ENCODE results near the gene UFC1. TPM values are rescaled to one million over a fixed set of nuclear protein-coding genes. Genes with fewer than 3 reads are reported as not detected.

The UFC1 gene
- polyA plus RNA-seq, 1 donor (not counting 4 experiments of a cell fraction or from before 2014, with no cell fraction given) = 86.4 TPM

GRCh38 chr1:161122967-161123366, 30.8 kb upstream of the UFC1 start:
- Histone ChIP-seq H3K79me2 (ENCODE audit: control insufficient read depth, insufficient read depth, low read length) (peaks cover 36% of the 10 kb centered on the region), H3K4me2 (ENCODE audit: control insufficient read depth, extremely low read depth, insufficient read depth, low read depth, low read length) (no peak overlapping the region), H3K4me3 (ENCODE audit: control insufficient read depth in 2 of 3, extremely low read depth in 1 of 3, insufficient read depth in 2 of 3, low read depth in 1 of 3, low read length in 3 of 3) (no peak overlapping the region), H3K9me1 (ENCODE audit: control insufficient read depth, extremely low read depth, insufficient read depth, low read length) (no peaks in the 10 kb centered on the region), H3K27me3 (ENCODE audit: control insufficient read depth, extremely low read depth, insufficient read depth, low read length) (no peaks in the 10 kb centered on the region), H4K20me1 (ENCODE audit: control insufficient read depth, extremely low read depth, insufficient read depth, low read length) (no peaks in the 10 kb centered on the region), H3K4me1 (ENCODE audit: control insufficient read depth, extremely low read depth, insufficient read depth, low read length) (peaks cover 18% of the 10 kb centered on the region), H3K9me3 (ENCODE audit: control insufficient read depth, low read depth, low read length) (no peaks in the 10 kb centered on the region), H3K27ac (ENCODE audit: control insufficient read depth, insufficient read depth, low read length) (no peak overlapping the region), H3K36me3 (ENCODE audit: control insufficient read depth in 2 of 2, extremely low read depth in 1 of 2, insufficient read depth in 2 of 2, low read length in 2 of 2) (peaks cover 28 to 44% of the 10 kb centered on the region in 2 experiments), H2AFZ (ENCODE audit: control insufficient read depth, low read length) (no peak overlapping the region), H3K9ac (ENCODE audit: control insufficient read depth, extremely low read depth, insufficient read depth, low read length) (no peak overlapping the region)
- FAIRE-seq = no peak
- dilution Hi-C loops (cut with MboI; ENCODE audit: extremely low pct_ligation_motif_present, low sequenced_read_pairs) = no loop called here
- DNase-seq (ENCODE audit: low read depth, low spot score) = no peak
- TF ChIP-seq, protein P1, sequence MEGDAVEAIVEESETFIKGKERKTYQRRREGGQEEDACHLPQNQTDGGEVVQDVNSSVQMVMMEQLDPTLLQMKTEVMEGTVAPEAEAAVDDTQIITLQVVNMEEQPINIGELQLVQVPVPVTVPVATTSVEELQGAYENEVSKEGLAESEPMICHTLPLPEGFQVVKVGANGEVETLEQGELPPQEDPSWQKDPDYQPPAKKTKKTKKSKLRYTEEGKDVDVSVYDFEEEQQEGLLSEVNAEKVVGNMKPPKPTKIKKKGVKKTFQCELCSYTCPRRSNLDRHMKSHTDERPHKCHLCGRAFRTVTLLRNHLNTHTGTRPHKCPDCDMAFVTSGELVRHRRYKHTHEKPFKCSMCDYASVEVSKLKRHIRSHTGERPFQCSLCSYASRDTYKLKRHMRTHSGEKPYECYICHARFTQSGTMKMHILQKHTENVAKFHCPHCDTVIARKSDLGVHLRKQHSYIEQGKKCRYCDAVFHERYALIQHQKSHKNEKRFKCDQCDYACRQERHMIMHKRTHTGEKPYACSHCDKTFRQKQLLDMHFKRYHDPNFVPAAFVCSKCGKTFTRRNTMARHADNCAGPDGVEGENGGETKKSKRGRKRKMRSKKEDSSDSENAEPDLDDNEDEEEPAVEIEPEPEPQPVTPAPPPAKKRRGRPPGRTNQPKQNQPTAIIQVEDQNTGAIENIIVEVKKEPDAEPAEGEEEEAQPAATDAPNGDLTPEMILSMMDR (optimal IDR thresholded peaks at IDR 0.05 in 1 of 3, IDR thresholded peaks at IDR 0.05 in 1 of 3, conservative IDR thresholded peaks at IDR 0.05 in 1 of 3; ENCODE audit: extremely low read depth in 1 of 3, insufficient read depth in 2 of 3, low read length in 3 of 3) = no peak
- TF ChIP-seq EZH2 (IDR thresholded peaks at IDR 0.05; ENCODE audit: low read length) = no peak

GRCh38 chr1:161127649-161128048, 26.1 kb upstream of the UFC1 start:
- H3K9me1 ChIP-seq (ENCODE audit: control insufficient read depth, extremely low read depth, insufficient read depth, low read length) = no peaks in the 10 kb centered on the region
- no peaks in the 10 kb centered on the region for H3K9me3 ChIP-seq (ENCODE audit: control insufficient read depth, low read depth, low read length)
- H3K79me2 ChIP-seq (ENCODE audit: control insufficient read depth, insufficient read depth, low read length) = peaks cover 58% of the 10 kb centered on the region
- H3K4me3 ChIP-seq (ENCODE audit: control insufficient read depth in 2 of 3, extremely low read depth in 1 of 3, insufficient read depth in 2 of 3, low read depth in 1 of 3, low read length in 3 of 3) = no peak overlapping the region
- H3K4me2 ChIP-seq (ENCODE audit: control insufficient read depth, extremely low read depth, insufficient read depth, low read depth, low read length) = no peak overlapping the region
- TF ChIP-seq, protein P1 (optimal IDR thresholded peaks at IDR 0.05 in 1 of 3, IDR thresholded peaks at IDR 0.05 in 1 of 3, conservative IDR thresholded peaks at IDR 0.05 in 1 of 3; ENCODE audit: extremely low read depth in 1 of 3, insufficient read depth in 2 of 3, low read length in 3 of 3) = no peak
- peaks cover 11 to 36% of the 10 kb centered on the region in 2 experiments for H3K36me3 ChIP-seq (ENCODE audit: control insufficient read depth in 2 of 2, extremely low read depth in 1 of 2, insufficient read depth in 2 of 2, low read length in 2 of 2)
- no peaks in the 10 kb centered on the region for H4K20me1 ChIP-seq (ENCODE audit: control insufficient read depth, extremely low read depth, insufficient read depth, low read length)
- dilution Hi-C loops (cut with MboI; ENCODE audit: extremely low pct_ligation_motif_present, low sequenced_read_pairs) = no loop called here
- H2AFZ ChIP-seq (ENCODE audit: control insufficient read depth, low read length) = no peak overlapping the region
- DNase-seq (ENCODE audit: low read depth, low spot score) (no peak), FAIRE-seq (no peak)
- no peak overlapping the region for H3K27ac ChIP-seq (ENCODE audit: control insufficient read depth, insufficient read depth, low read length)
- H3K27me3 ChIP-seq (ENCODE audit: control insufficient read depth, extremely low read depth, insufficient read depth, low read length) = no peaks in the 10 kb centered on the region
- no peaks in the 10 kb centered on the region for H3K4me1 ChIP-seq (ENCODE audit: control insufficient read depth, extremely low read depth, insufficient read depth, low read length)
- H3K9ac ChIP-seq (ENCODE audit: control insufficient read depth, extremely low read depth, insufficient read depth, low read length) = no peak overlapping the region

Data from keratinocyte (primary cell).